SU-DHL-6 (cell line): ENCODE data around the gene PGAP6.
"Not testable (repeated sequence)": the region's sequence is repeated elsewhere in the genome, so short reads cannot be mapped to it uniquely, and the experiment has no call there.

ENCODE experiments used
- H2AFZ ChIP-seq: fragments of 200-600 bp; sonication (generic); 2 replicates; pipeline ENCODE4 v1.6.1; 2014; ENCODE audit warnings: low read depth, mild to moderate bottlenecking, moderate library complexity, mixed read lengths, antibody characterized with exemption, low read length; ENCODE audit not compliant: severe bottlenecking
- H3F3A ChIP-seq: fragments of 200-600 bp; shearing (Covaris generic); 2 replicates; pipeline ENCODE4 v1.6.0; 2016; ENCODE audit warnings: antibody characterized with exemption, mild to moderate bottlenecking; ENCODE audit not compliant: insufficient read depth
- H3K27ac ChIP-seq: fragments of 200-600 bp; sonication (generic); 2 replicates; pipeline ENCODE4 v1.5.1; 2016; ENCODE audit warnings: low read depth, mild to moderate bottlenecking, low read length, moderate library complexity, mixed read lengths
- H3K27me3 ChIP-seq: fragments of 200-600 bp; sonication (generic), shearing (Covaris generic); 2 replicates; pipeline ENCODE4 v1.6.0; 2014; ENCODE audit warnings: mild to moderate bottlenecking, low read length
- H3K36me3 ChIP-seq: fragments of 200-600 bp; sonication (generic); 2 replicates; pipeline ENCODE4 v1.6.1; 2014; ENCODE audit warnings: mild to moderate bottlenecking, low read length, mixed read lengths
- H3K4me2 ChIP-seq: fragments of 300-600, 200-600 bp; shearing (Covaris generic), sonication (generic); 2 replicates; pipeline ENCODE4 v1.6.0; 2014; ENCODE audit warnings: low read length, low read depth, mild to moderate bottlenecking; ENCODE audit not compliant: poor library complexity, severe bottlenecking
- H3K4me3 ChIP-seq: fragments of 200-600 bp; sonication (generic); 2 replicates; pipeline ENCODE4 v1.5.1; 2014; ENCODE audit warnings: antibody characterized with exemption, low read length, mild to moderate bottlenecking, mixed read lengths; ENCODE audit not compliant: insufficient read depth, poor library complexity, severe bottlenecking
- H3K79me2 ChIP-seq: fragments of 200-600 bp; sonication (generic); 2 replicates; pipeline ENCODE4 v1.6.1; 2014; ENCODE audit warnings: mild to moderate bottlenecking, low read length, moderate library complexity; ENCODE audit not compliant: insufficient read depth
- H3K9ac ChIP-seq: fragments of 200-600 bp; sonication (generic); 2 replicates; pipeline ENCODE4 v1.7.0; 2014; ENCODE audit warnings: mild to moderate bottlenecking, low read length
- H3K9me2 ChIP-seq: fragments of 200-600 bp; sonication (generic); replicated peaks from 2 replicates; pipeline ENCODE4 v1.6.1; 2014; ENCODE audit warnings: low read length; ENCODE audit not compliant: insufficient read depth
- H3K9me3 ChIP-seq: fragments of 200-600 bp; sonication (generic); 2 replicates; pipeline ENCODE4 v1.6.1; 2014; ENCODE audit warnings: low read length, mixed read lengths; ENCODE audit not compliant: insufficient read depth
- H4K20me1 ChIP-seq: fragments of 200-600 bp; sonication (generic); 2 replicates; pipeline ENCODE4 v1.6.1; 2014; ENCODE audit warnings: low read depth, mild to moderate bottlenecking, antibody characterized with exemption, low read length, moderate library complexity, mixed read lengths
- CTCF ChIP-seq: fragments of 200-600 bp; sonication (generic); IDR thresholded peaks from one replicate; pipeline ENCODE4 v1.5.1; 2017; ENCODE audit warnings: antibody characterized with exemption, mild to moderate bottlenecking, low read length, moderate library complexity; ENCODE audit not compliant: insufficient read depth, poor library complexity, severe bottlenecking
- EZH2phosphoT487 ChIP-seq: fragments of 200-600 bp; sonication (generic), shearing (Covaris generic); conservative IDR thresholded peaks from 2 replicates; pipeline ENCODE4 v1.6.1; 2018; ENCODE audit warnings: mild to moderate bottlenecking, antibody characterized with exemption, low read length, moderate library complexity, mixed read lengths

Gene PGAP6

GRCh38 chr16:337437-337836 lies 44.3 kb downstream of the PGAP6 start:
- peaks cover 58% of the 10 kb centered on the region for H3K79me2 ChIP-seq
- no peak overlapping the region for H3K4me2 ChIP-seq
- H3K27ac ChIP-seq: no peak overlapping the region
- H3F3A ChIP-seq: no peaks in the 10 kb centered on the region
- H3K4me3 ChIP-seq: no peak overlapping the region
- H3K27me3 ChIP-seq: no peaks in the 10 kb centered on the region
- H3K9ac ChIP-seq: no peak overlapping the region
- H4K20me1 ChIP-seq: no peaks in the 10 kb centered on the region
- H3K9me2 ChIP-seq: no peaks in the 10 kb centered on the region
- TF ChIP-seq CTCF (no peak), EZH2phosphoT487 (no peak)
- H2AFZ ChIP-seq: no peak overlapping the region
- H3K36me3 ChIP-seq: no peaks in the 10 kb centered on the region
- no peaks in the 10 kb centered on the region for H3K9me3 ChIP-seq

- Histone ChIP-seq H3K9me3 (no peaks in the 10 kb centered on the region), H4K20me1 (no peaks in the 10 kb centered on the region), H3F3A (no peaks in the 10 kb centered on the region), H3K4me3 (no peak overlapping the region), H3K27me3 (no peaks in the 10 kb centered on the region), H3K27ac (no peak overlapping the region), H3K9ac (no peak overlapping the region), H2AFZ (no peak overlapping the region), H3K9me2 (no peaks in the 10 kb centered on the region), H3K36me3 (no peaks in the 10 kb centered on the region), H3K79me2 (peaks cover 58% of the 10 kb centered on the region), H3K4me2 (no peak overlapping the region)
- TF ChIP-seq EZH2phosphoT487 (no peak), CTCF (no peak)
These were observed 45.5 kb downstream of the PGAP6 start for GRCh38 chr16:336269-336668.

- not testable (repeated sequence) for H3K27ac ChIP-seq, H3K4me3 ChIP-seq, H3K9me2 ChIP-seq, H3K9me3 ChIP-seq, H3F3A ChIP-seq, H2AFZ ChIP-seq, H4K20me1 ChIP-seq, H3K27me3 ChIP-seq, H3K36me3 ChIP-seq, H3K4me2 ChIP-seq, H3K9ac ChIP-seq
- H3K79me2 ChIP-seq: peaks cover 57% of the 10 kb centered on the region
These were observed 46.7 kb downstream of the PGAP6 start for GRCh38 chr16:334861-335632.

- not testable (repeated sequence) for H3K27ac ChIP-seq, H3K9ac ChIP-seq, H3K36me3 ChIP-seq, H3K4me2 ChIP-seq, H3K4me3 ChIP-seq, H4K20me1 ChIP-seq, H3F3A ChIP-seq, H3K9me2 ChIP-seq, H2AFZ ChIP-seq, H3K9me3 ChIP-seq, H3K27me3 ChIP-seq
- H3K79me2 ChIP-seq: peaks cover 51% of the 10 kb centered on the region
These were observed 47.5 kb downstream of the PGAP6 start for GRCh38 chr16:334164-334832.
